Daoy (cell line): ENCODE results near the gene FMR1. TPM values are rescaled to one million over a fixed set of nuclear protein-coding genes. Genes with fewer than 3 reads are reported as not detected.

Source experiments
- DNase-seq: peaks from one replicate; pipeline ENCODE4 v3.0.0-alpha.2; 2015; ENCODE audit warnings: low read depth
- total RNA-seq: library from RNA; depleted of rRNA; stranded (reverse); fragments of >200 nt; shearing (Covaris generic); gene quantifications from 2 replicates; pipeline ENCODE4 v1.2.3, GENCODE V29; 2014

FMR1 gene
- total RNA-seq, 1 experiment from 2014 or later, result 22.3 TPM

- no peak for DNase-seq
Observed at GRCh38 chrX:147916375-147916968, 4.8 kb downstream of the FMR1 start.

- no peak for DNase-seq
Observed at GRCh38 chrX:147917700-147918695, 6.3 kb downstream of the FMR1 start.

DNA sequence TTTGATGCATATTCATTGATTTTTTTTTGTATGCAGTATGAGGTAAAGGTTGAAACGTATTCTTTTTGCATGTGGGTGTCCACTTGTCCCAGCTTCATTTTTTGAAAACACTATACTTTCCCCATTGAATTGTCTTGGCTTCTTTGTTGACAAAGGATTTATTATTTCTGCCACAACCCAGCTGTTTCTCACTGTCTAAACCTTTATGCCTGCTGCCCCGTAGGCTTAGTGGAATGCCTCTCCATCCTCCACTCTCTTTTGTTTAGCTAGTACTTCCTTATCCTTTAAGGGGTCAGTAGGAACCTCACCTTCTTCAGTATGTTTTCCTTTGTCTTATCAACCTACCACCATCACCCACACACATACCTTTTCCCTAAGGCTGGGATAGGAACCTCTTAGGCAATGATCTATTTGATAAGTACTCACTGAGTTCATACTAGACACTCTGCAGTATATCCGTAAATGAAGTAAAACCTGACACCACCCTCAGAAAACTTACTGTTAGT lies 8.5 kb downstream of the FMR1 start:
- no peak for DNase-seq

- DNase-seq, result no peak
Observed at GRCh38 chrX:147923605-147924004, 11.9 kb downstream of the FMR1 start.

- DNase-seq, result no peak
Observed at GRCh38 chrX:147927256-147927655, 15.5 kb downstream of the FMR1 start.

GRCh38 chrX:147933815-147934214 lies 22.1 kb downstream of the FMR1 start:
- DNase-seq, result no peak

DNA sequence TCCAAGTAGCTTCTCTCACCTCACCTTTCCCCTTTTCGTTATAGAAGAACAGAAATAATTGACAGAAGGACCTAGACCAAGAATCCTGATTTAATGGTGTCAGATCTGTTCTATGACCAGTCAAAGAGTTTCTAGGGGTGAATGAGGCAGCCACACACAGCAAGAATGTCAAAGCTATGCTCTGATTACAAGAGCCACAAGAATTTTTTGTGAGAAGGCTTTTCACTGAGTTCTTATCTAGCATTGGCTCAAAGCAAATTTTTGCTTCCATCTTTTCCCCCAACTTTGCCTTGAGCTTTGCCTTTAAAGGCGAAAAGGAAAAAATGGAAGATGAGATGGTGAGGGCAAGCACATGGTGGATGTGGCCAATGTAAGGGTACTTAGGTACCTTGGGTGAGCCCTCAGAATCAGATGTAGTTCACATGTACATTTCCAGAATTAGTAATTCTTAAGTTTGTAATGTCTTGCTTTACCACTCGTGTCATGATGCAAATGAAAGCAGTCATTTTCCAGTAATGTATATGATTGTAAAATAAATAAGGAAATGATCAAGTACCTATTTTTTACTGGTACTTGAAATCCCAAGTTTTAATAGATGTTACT lies 23.5 kb downstream of the FMR1 start:
- DNase-seq, result no peak

DNA sequence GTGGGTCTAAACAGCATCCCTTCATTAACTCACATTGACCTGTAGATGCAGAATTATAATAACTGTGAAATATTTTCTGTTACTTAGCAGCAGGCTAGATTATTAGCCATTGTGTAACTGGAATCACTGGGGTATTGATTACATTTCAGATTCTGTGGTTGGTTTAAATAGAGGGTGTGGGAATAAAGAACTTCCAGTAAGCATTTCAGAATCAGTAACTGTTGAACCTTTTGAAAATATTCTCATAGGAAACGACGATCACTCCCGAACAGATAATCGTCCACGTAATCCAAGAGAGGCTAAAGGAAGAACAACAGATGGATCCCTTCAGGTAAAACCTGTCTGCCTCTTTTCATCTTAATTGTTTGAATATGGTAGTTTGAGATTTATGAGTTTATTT lies 33.6 kb downstream of the FMR1 start:
- DNase-seq, result no peak

DNA sequence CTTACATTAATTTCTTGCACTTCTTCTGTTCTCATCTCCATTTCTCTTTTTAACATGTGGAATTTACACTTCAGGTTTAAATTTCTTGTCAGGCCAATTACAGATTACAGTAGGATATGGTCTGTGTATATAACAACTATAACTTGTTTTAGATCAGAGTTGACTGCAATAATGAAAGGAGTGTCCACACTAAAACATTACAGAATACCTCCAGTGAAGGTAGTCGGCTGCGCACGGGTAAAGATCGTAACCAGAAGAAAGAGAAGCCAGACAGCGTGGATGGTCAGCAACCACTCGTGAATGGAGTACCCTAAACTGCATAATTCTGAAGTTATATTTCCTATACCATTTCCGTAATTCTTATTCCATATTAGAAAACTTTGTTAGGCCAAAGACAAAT lies 36.8 kb downstream of the FMR1 start:
- DNase-seq, result no peak

GRCh38 chrX:147950352-147950751 lies 38.6 kb downstream of the FMR1 start:
- no peak for DNase-seq

- DNase-seq, result no peak
Observed at GRCh38 chrX:147953976-147954375, 42.3 kb downstream of the FMR1 start.

- DNase-seq, result no peak
Observed at GRCh38 chrX:147957291-147957690, 45.6 kb downstream of the FMR1 start.

DNA sequence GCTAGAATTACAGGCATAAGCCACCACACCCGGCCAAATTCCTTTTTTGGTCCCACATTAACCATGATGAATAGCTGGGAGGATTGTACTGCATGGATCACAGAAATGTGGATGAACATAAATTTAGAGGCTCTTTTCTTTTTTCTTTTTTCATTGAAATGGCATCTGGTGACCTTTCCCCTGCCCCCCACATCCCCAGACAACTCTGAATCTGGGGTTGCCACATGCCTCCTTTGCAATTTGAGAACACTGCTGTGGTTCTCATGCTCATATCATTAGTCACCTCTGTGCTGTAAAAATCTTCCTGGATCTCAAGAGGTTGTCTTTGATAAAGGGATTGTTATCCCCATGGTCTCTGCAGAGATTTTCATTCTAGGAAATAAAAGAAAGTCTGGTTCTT lies 46.6 kb downstream of the FMR1 start:
- peak; percentile 23 for DNase-seq

- DNase-seq, result no peak
Observed at GRCh38 chrX:147960722-147961121, 49.0 kb downstream of the FMR1 start.

DNA sequence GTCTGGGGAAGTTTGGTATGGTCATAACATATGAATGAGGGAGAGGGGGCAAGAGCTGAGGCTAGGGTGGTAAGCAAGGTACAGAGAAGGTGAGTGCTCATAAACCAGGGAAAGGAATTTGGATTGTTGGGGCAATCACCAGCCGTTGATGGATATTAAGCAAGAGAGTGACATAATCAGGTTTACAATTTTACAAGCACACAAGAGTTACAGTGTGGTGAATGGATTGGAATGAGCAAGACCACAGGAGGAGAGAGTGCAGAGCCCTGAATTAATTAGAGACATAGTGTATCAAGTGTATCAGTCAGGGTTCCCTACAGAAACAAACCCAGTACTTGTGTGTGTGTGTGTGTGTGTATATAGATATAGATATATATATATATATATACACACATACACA lies 50.8 kb downstream of the FMR1 start:
- DNase-seq, result no peak

DNA sequence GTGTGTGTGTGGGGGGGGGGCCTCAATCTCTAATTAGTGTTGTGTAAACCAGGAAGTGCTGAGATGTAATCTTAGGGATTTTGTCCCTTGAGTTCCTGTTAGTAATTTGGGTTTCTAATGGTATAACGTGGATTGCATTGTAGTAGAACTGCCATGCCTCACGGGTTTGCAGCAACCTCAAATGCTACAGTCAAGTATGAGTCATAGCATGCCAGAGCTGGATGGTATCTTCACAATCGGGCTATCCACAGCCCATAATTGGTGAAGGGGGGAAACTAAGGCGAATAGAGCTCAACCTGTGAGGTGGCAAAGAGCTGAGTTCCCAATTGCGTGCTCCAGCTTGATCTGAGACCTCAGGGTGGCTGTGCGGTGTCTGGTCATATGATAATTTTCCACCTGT lies 67.2 kb downstream of the FMR1 start:
- DNase-seq, result peak; percentile 26

DNA sequence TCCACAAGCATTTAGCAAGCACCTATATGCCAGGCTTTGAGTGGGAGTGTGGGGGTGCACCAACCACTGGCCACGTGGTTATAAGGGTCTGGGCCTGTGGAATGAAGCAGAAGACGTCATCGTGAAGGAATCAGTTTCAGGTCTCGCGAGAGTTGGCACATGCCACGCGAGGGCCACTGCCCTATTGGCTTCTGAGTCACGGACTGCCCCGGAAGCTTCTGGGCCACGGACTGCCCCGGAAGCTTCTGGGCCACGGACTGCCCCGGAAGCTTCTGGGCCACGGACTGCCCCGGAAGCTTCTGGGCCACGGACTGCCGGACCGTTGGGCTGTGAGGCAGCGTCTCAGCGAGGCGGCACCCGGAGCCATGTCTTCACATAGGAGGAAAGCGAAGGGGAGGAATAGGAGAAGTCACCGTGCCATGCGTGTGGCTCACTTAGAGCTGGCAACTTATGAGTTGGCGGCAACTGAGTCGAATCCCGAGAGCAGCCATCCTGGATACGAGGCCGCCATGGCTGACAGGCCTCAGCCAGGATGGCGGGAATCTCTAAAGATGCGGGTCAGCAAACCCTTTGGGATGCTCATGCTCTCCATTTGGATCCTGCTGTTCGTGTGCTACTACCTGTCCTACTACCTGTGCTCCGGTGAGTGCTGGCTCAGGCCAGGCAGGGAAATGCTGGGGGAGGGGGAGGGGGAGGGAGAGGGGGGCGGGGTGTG lies 69.5 kb downstream of the FMR1 start, which contains the start of gene FMR1NB:
FMR1NB (plus strand) TSS at position 300 of the 715 bp plus-strand sequence; CDS start at position 366, 66 bp downstream.
- DNase-seq, result peak; percentile 61
